PC-9 (cell line): ENCODE measurements around the gene PLAGL2.

Experiments used
- EZH2 ChIP-seq: fragments of 200-600 bp; sonication (generic); IDR thresholded peaks from 2 replicates; pipeline ENCODE4 v1.8.0; 2017; ENCODE audit warnings: antibody characterized with exemption, low read depth
- TF ChIP-seq, protein P1 (sequence below): fragments of 200-600 bp; sonication (generic); conservative IDR thresholded peaks from 2 replicates; pipeline ENCODE4 v1.6.1; 2017; ENCODE audit warnings: mixed run types, antibody characterized with exemption, mild to moderate bottlenecking, moderate library complexity

DNA sequence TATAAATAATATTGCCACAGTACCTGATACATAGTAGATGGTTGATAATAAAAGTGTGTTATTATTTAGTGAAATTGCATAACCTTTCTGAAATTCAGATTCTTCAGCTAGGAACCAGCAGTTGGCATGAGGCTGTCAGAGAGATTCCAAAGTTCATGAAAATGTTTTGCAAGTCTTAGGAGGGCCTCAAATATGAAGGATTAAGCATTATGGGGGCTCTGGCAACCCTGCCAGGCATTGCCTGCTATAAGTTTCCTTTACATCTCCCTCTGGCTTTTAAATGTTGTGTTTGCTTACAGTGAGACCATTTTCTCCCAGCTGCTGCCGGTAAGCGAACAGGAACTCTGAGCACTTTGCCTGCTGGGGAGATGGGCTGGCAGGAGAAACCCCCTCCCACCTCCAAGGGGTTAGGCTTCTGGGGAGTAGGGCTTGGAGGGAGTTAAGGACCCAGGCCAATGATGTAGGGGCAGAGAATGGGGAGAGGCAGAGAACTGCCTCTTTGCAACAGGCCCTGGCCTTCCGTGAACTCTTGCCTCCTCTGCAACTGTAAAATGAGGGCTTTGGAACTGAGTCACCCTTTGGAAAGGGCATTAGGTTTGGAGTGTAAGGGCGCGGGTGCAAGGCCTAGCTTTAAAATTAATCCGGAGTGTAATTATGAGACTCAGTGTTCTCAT lies 36.7 kb upstream of the PLAGL2 start:
- TF ChIP-seq, protein P1, sequence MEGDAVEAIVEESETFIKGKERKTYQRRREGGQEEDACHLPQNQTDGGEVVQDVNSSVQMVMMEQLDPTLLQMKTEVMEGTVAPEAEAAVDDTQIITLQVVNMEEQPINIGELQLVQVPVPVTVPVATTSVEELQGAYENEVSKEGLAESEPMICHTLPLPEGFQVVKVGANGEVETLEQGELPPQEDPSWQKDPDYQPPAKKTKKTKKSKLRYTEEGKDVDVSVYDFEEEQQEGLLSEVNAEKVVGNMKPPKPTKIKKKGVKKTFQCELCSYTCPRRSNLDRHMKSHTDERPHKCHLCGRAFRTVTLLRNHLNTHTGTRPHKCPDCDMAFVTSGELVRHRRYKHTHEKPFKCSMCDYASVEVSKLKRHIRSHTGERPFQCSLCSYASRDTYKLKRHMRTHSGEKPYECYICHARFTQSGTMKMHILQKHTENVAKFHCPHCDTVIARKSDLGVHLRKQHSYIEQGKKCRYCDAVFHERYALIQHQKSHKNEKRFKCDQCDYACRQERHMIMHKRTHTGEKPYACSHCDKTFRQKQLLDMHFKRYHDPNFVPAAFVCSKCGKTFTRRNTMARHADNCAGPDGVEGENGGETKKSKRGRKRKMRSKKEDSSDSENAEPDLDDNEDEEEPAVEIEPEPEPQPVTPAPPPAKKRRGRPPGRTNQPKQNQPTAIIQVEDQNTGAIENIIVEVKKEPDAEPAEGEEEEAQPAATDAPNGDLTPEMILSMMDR: no peak
- TF ChIP-seq EZH2: no peak
